ENCODE measurements around the gene HDAC9.

- TF ChIP-seq CTCF (IDR thresholded peaks at IDR 0.05): no peak
- no peak for TF ChIP-seq ZFX (IDR thresholded peaks at IDR 0.05; ENCODE audit: borderline replicate concordance)
These were observed 231.7 kb downstream of the HDAC9 start for GRCh38 chr7:18727115-18727870.

Data from 22Rv1 (cell line).